Naive thymus-derived CD4-positive, alpha-beta T cell (primary cell): ENCODE data around the gene STX4. TPM values are rescaled to one million over a fixed set of nuclear protein-coding genes. Genes with fewer than 3 reads are reported as not detected.

Experiments used
- ATAC-seq: fragments of 150-1000 bp; cut with Tn5 transposase; 2 replicates; pipeline ENCODE4 v1.10.0; 2021; ENCODE audit warnings: mild to moderate bottlenecking, moderate library complexity
- CTCF ChIA-PET: fragments of 350-600 bp; sonication (Branson Sonifier 250); formaldehyde crosslinking; loops from one replicate; lab custom pipeline; 2021; ENCODE audit warnings: antibody characterized with exemption; lab: Charles Lee
- POLR2A ChIA-PET: fragments of 350-600 bp; sonication (Branson Sonifier 250); formaldehyde crosslinking; loops from one replicate; lab custom pipeline; 2021; ENCODE audit warnings: antibody characterized with exemption, inconsistent platforms; lab: Charles Lee
- DNase-seq, 9 donors: peaks; one replicate each; pipeline versions ENCODE4 v3.0.0 to v3.0.0-alpha.2; 2020 to 2022; ENCODE audit warnings: mixed read lengths in 1 of 9
- H3K27ac ChIP-seq: one replicate; pipeline ENCODE4 v1.7.0; 2013; ENCODE audit warnings: mild to moderate bottlenecking, low read depth, low read length, moderate library complexity
- H3K27me3 ChIP-seq, 2 donors: one replicate each; pipeline ENCODE4 v1.7.0; 2013; ENCODE audit warnings: low read length in 2 of 2, mild to moderate bottlenecking in 2 of 2, moderate library complexity in 2 of 2; ENCODE audit not compliant: control insufficient read depth in 2 of 2, insufficient read depth in 2 of 2
- H3K36me3 ChIP-seq, 3 experiments: 1 replicate in 2 of 3; 2 replicates in 1 of 3; pipeline ENCODE4 v1.7.0; 2013; ENCODE audit warnings: low read length in 3 of 3, mild to moderate bottlenecking in 3 of 3, moderate library complexity in 1 of 3; ENCODE audit not compliant: insufficient read depth in 3 of 3, control insufficient read depth in 2 of 3
- H3K4me1 ChIP-seq, 2 donors: one replicate each; pipeline ENCODE4 v1.7.0; 2013; ENCODE audit warnings: low read length in 2 of 2, mild to moderate bottlenecking in 2 of 2, moderate library complexity in 1 of 2; ENCODE audit not compliant: control insufficient read depth in 2 of 2, insufficient read depth in 2 of 2
- H3K4me3 ChIP-seq: 2 replicates; pipeline ENCODE4 v1.7.0; 2013; ENCODE audit warnings: mild to moderate bottlenecking, low read length
- H3K9me3 ChIP-seq, 3 experiments: 1 replicate in 2 of 3; 2 replicates in 1 of 3; pipeline ENCODE4 v1.7.0; 2013; ENCODE audit warnings: low read length in 3 of 3; ENCODE audit not compliant: control insufficient read depth in 2 of 3
- H3K27ac Mint-ChIP-seq, 9 donors: one replicate each; pipeline ENCODE4 v1.8.0; 2020 to 2022; ENCODE audit warnings: mixed read lengths in 9 of 9, mild to moderate bottlenecking in 8 of 9, moderate library complexity in 5 of 9, inconsistent platforms in 2 of 9
- H3K27me3 Mint-ChIP-seq, 5 donors: one replicate each; pipeline ENCODE4 v1.8.0; 2021 to 2022; ENCODE audit warnings: mixed read lengths in 5 of 5, mild to moderate bottlenecking in 1 of 5
- H3K36me3 Mint-ChIP-seq, 5 donors: one replicate each; pipeline ENCODE4 v1.8.0; 2020 to 2022; ENCODE audit warnings: mixed read lengths in 5 of 5, mild to moderate bottlenecking in 3 of 5, inconsistent platforms in 1 of 5
- H3K4me1 Mint-ChIP-seq, 7 donors: one replicate each; pipeline ENCODE4 v1.8.0; 2020 to 2022; ENCODE audit warnings: mixed read lengths in 7 of 7, mild to moderate bottlenecking in 3 of 7, inconsistent platforms in 1 of 7
- H3K4me3 Mint-ChIP-seq, 10 donors: one replicate each; pipeline ENCODE4 v1.8.0; 2020 to 2022; ENCODE audit warnings: mild to moderate bottlenecking in 10 of 10, mixed read lengths in 10 of 10, moderate library complexity in 6 of 10, inconsistent platforms in 2 of 10
- H3K9me3 Mint-ChIP-seq, 11 donors: one replicate each; pipeline ENCODE4 v1.8.0; 2020 to 2022; ENCODE audit warnings: mixed read lengths in 11 of 11, mild to moderate bottlenecking in 4 of 11, inconsistent platforms in 1 of 11, moderate library complexity in 1 of 11
- intact Hi-C, 2 donors: fragments of 100-400 bp; cut with micrococcal nuclease; formaldehyde crosslinking; loops; one replicate each; pipeline ENCODE4 v1.15.1; 2023
- polyA plus RNA-seq, 2 donors: library from polyadenylated mRNA; unstranded; fragments of 300-500 nt; fragmentation: Illumina TruSeq; gene quantifications; one replicate each; pipeline ENCODE4 v1.2.3, GENCODE V29; 2021
- total RNA-seq, 6 experiments: library from RNA in 5 of 6; stranded (reverse) in 5 of 6; gene quantifications; 1 replicate in 5 of 6; 2 replicates in 1 of 6; pipeline ENCODE4 v1.2.3 and lab custom pipeline; 2021 to 2026

The STX4 gene
- total and polyA plus RNA-seq, 7 experiments from 2014 or later = 23.1 to 114 (median 84.0) TPM

DNA sequence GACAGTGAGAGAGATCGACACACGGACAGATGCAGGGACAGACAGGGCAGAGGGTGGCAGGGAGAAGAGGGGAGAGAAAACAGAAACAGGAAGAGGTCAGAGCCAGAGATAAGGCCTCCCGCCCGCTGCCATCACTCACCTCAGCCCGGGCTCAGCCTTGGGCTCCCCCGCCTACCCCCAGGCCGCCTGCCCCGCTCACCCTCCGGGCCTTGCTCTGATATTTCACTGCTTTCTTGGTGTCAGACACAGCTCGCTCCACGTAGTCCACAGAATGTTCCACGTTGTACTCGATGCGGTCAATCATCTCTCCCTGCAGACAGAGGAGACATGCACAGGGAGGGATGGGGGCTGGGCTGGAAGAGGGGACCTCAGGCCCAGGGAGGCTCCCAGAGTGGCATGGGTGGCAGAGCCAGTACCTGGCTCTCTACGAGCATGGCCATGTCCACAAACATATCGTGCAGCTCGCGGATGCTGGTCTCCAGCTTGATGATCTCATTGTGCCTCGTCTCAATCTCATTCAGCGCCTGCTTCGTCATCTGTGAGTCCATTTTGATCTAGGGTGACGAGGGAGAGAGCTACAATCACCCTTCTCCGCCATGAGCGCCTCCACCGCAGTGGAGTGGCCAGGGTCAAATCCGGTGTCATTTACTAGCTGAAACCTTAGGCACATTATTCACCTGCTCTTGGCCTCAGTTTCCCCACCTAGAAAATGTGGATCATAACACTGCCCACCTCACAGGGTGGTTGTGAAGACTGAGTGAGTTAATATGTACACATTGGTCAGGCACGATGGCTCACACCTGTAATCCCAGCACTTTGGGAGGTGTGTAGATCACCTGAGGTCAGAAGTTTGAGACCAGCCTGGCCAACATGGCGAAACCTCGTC, 40.2 kb upstream of the STX4 start:
- peaks cover 5 to 11% of the 10 kb centered on the region in 2 donors for H3K4me1 ChIP-seq
- H3K9me3 Mint-ChIP-seq = no peaks in the 10 kb centered on the region
- ATAC-seq (no peak), DNase-seq (no peak)
- no peaks in the 10 kb centered on the region for H3K9me3 ChIP-seq
- H3K27ac ChIP-seq = no peak overlapping the region
- no peaks in the 10 kb centered on the region for H3K27me3 ChIP-seq
- H3K36me3 ChIP-seq = no peaks in the 10 kb centered on the region
- H3K4me3 ChIP-seq = no peak overlapping the region
- no peaks in the 10 kb centered on the region for H3K27me3 Mint-ChIP-seq
- no peaks in the 10 kb centered on the region for H3K36me3 Mint-ChIP-seq
- ChIA-PET CTCF (interaction anchor here (0.6 to 0.7 kb wide), 2 partner anchors 11 to 75 kb away, joined by 3 read pairs; no protein-coding TSS in a partner anchor), POLR2A (interaction anchor here (1.2 kb wide), 1 partner anchor 75 kb away, joined by 4 read pairs; no protein-coding TSS in a partner anchor)
- H3K4me3 Mint-ChIP-seq = no peak overlapping the region
- peaks cover 0 to 9% (median 6%) of the 10 kb centered on the region in 7 donors for H3K4me1 Mint-ChIP-seq
- H3K27ac Mint-ChIP-seq = no peak overlapping the region
- intact Hi-C loops = no loop called here

DNA sequence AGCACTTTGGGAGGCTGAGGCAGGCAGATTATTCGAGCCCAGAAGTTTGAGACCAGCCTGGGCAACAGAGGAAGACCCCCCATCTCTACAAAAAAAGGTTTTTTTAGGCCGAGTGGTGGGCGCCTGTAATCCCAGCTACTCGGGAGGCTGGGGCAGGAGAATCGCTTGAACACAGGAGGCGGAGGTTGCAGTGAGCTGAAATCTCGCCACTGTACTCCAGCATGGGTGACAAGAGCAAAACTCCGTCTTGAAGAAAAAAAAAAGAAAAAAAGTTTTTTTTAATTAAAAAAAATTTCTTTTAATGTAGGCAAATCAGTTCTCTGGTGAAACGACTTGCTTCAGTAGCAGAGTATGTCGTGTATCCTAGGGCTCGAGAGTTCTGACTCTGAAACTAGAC, 37.4 kb upstream of the STX4 start:
- ATAC-seq (no peak), DNase-seq (no peak)
- Histone ChIP-seq H3K27me3 (no peaks in the 10 kb centered on the region), H3K4me3 (no peak overlapping the region), H3K27ac (no peak overlapping the region), H3K4me1 (peaks cover 5 to 11% of the 10 kb centered on the region in 2 donors), H3K36me3 (no peaks in the 10 kb centered on the region), H3K9me3 (no peaks in the 10 kb centered on the region)
- peaks cover 0 to 3% (median 0%) of the 10 kb centered on the region in 5 donors for H3K27me3 Mint-ChIP-seq
- no peaks in the 10 kb centered on the region for H3K9me3 Mint-ChIP-seq
- peak overlapping the region; percentile 44 to 71 (median 60) for H3K4me3 Mint-ChIP-seq
- intact Hi-C loops = loop anchor here (2.0 to 5.0 kb wide), 2 partner anchors 39 to 79 kb away; partner anchors contain the start of genes SETD1A (in 1 of the 2), ZNF646 (in 1 of the 2) and ZNF668 (in 1 of the 2)
- H3K4me1 Mint-ChIP-seq = peaks cover 0 to 9% (median 6%) of the 10 kb centered on the region in 7 donors
- ChIA-PET CTCF (no interaction called here), POLR2A (interaction anchor here (0.7 kb wide), 1 partner anchor 478 kb away, joined by 3 read pairs; no protein-coding TSS in a partner anchor)
- H3K36me3 Mint-ChIP-seq = no peaks in the 10 kb centered on the region
- peak overlapping the region in 6 of 9 donors; percentile 7 to 91 (median 58) for H3K27ac Mint-ChIP-seq

- H3K27ac ChIP-seq = peak overlapping the region; percentile 61
- H3K36me3 Mint-ChIP-seq = no peaks in the 10 kb centered on the region
- peaks cover 5 to 11% of the 10 kb centered on the region in 2 donors for H3K4me1 ChIP-seq
- ATAC-seq (no peak), DNase-seq (no peak)
- intact Hi-C loops = loop anchor here (2.0 to 5.0 kb wide), 2 partner anchors 39 to 78 kb away; partner anchors contain the start of genes SETD1A (in 1 of the 2), ZNF646 (in 1 of the 2) and ZNF668 (in 1 of the 2)
- peaks cover 0 to 9% (median 6%) of the 10 kb centered on the region in 7 donors for H3K4me1 Mint-ChIP-seq
- H3K27me3 ChIP-seq = no peaks in the 10 kb centered on the region
- H3K27me3 Mint-ChIP-seq = peaks cover 0 to 3% (median 0%) of the 10 kb centered on the region in 5 donors
- H3K36me3 ChIP-seq = no peaks in the 10 kb centered on the region
- ChIA-PET CTCF (interaction anchor here (1.2 kb wide), 1 partner anchor 13 kb away, joined by 3 read pairs; no protein-coding TSS in a partner anchor), POLR2A (interaction anchor here (0.7 kb wide), 1 partner anchor 478 kb away, joined by 3 read pairs; no protein-coding TSS in a partner anchor)
- H3K4me3 ChIP-seq = peak overlapping the region; percentile 78
- peak overlapping the region; percentile 52 to 91 (median 70) for H3K27ac Mint-ChIP-seq
- peak overlapping the region; percentile 66 to 90 (median 82) for H3K4me3 Mint-ChIP-seq
- no peaks in the 10 kb centered on the region for H3K9me3 Mint-ChIP-seq
- H3K9me3 ChIP-seq = no peaks in the 10 kb centered on the region
Observed at GRCh38 chr16:30996324-30996984, 36.9 kb upstream of the STX4 start.

- Mint-ChIP-seq H3K4me3 (peak overlapping the region; percentile 66 to 90 (median 82)), H3K27ac (peak overlapping the region in 7 of 9 donors; percentile 58 to 87 (median 74)), H3K27me3 (peaks cover 0 to 3% (median 0%) of the 10 kb centered on the region in 5 donors), H3K9me3 (no peaks in the 10 kb centered on the region), H3K36me3 (no peaks in the 10 kb centered on the region), H3K4me1 (peaks cover 0 to 9% (median 6%) of the 10 kb centered on the region in 7 donors)
- H3K9me3 ChIP-seq = no peaks in the 10 kb centered on the region
- ChIA-PET POLR2A (interaction anchor here (0.5 kb wide), 1 partner anchor 57 kb away, joined by 6 read pairs; no protein-coding TSS in a partner anchor), CTCF (interaction anchor here (1.2 kb wide), 1 partner anchor 14 kb away, joined by 3 read pairs; no protein-coding TSS in a partner anchor)
- H3K36me3 ChIP-seq = no peaks in the 10 kb centered on the region
- intact Hi-C loops = loop anchor here (1.0 to 5.0 kb wide), 8 partner anchors 13 to 462 kb away; partner anchors contain the start of genes SETD1A (in 2 of the 2), STX4 (in 2 of the 2), ZNF646 (in 2 of the 2) and ZNF668 (in 2 of the 2)
- DNase-seq (peak; percentile 45 to 80 (median 66)), ATAC-seq (peak; percentile 99)
- H3K27ac ChIP-seq = peak overlapping the region; percentile 61
- H3K4me1 ChIP-seq = peaks cover 5 to 11% of the 10 kb centered on the region in 2 donors
- peak overlapping the region; percentile 78 for H3K4me3 ChIP-seq
- H3K27me3 ChIP-seq = no peaks in the 10 kb centered on the region
Observed at GRCh38 chr16:30996985-30997724, 36.2 kb upstream of the STX4 start.

DNA sequence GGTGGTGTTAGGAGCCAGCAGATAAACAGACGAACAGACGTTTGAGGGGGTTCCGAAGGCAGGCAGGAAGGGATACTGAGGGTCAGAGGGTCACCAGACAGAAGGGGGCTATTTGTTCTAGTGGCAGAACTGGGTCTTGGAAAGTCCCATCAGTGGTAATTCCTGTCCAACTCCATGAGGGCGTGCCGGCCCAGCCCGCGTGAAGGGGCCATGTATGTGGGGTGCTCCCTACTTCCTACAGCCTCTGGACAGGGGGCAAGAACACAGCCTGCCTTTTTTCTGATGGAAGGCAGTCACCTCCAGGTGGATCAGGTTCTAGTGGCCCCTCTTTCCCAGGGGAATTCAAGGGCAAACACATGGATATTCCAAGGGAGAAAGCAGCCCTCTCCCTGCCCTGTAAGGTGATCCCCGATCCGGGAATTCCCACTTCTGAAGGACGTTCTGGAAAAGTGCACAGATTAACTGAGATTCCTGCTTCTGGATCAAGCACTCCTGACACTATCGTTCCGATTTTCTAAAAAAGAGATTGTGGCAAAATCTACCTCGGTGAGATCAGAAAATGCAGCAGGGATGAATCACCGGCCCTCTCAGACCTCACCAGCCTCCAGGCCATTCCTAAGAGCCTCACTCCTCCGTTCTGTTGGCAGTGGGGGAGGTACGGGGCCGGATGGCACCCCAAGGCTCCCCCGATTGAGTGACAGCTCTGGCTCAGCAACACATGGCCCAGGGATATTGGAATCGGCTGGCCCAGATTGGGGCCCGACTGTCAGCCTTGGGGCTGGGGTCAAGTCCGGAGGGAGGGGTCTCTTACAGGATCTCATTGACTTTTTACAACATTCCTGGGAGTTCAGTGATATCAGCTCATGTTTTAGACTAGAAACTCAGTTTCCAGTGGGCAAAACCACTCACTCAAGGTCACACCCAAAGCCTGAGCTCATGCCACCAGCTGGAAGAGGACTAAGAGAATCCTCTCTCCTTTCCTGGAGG, 35.3 kb upstream of the STX4 start:
- H3K4me3 Mint-ChIP-seq = peak overlapping the region; percentile 25 to 90 (median 76)
- CTCF ChIA-PET = interaction anchor here (0.6 to 1.2 kb wide), 2 partner anchors 15 to 221 kb away, joined by 3 read pairs; no protein-coding TSS in a partner anchor
- no peak for ATAC-seq
- no peaks in the 10 kb centered on the region for H3K36me3 ChIP-seq
- H3K4me1 ChIP-seq = peaks cover 5 to 11% of the 10 kb centered on the region in 2 donors
- H3K36me3 Mint-ChIP-seq = no peaks in the 10 kb centered on the region
- H3K9me3 ChIP-seq = no peaks in the 10 kb centered on the region
- no peak for DNase-seq
- POLR2A ChIA-PET = interaction anchor here (1.2 kb wide), 1 partner anchor 179 kb away, joined by 3 read pairs; no protein-coding TSS in a partner anchor
- no peaks in the 10 kb centered on the region for H3K9me3 Mint-ChIP-seq
- peak overlapping the region in 1 of 9 donors; percentile 21 for H3K27ac Mint-ChIP-seq
- H3K27me3 Mint-ChIP-seq = peaks cover 0 to 3% (median 0%) of the 10 kb centered on the region in 5 donors
- H3K4me1 Mint-ChIP-seq = peaks cover 0 to 9% (median 6%) of the 10 kb centered on the region in 7 donors
- peak overlapping the region; percentile 78 for H3K4me3 ChIP-seq
- H3K27me3 ChIP-seq = no peaks in the 10 kb centered on the region
- intact Hi-C loops = loop anchor here (1.0 to 5.0 kb wide), 8 partner anchors 12 to 461 kb away; partner anchors contain the start of genes SETD1A (in 2 of the 2), STX4 (in 2 of the 2), ZNF646 (in 2 of the 2) and ZNF668 (in 2 of the 2)
- H3K27ac ChIP-seq = peak overlapping the region; percentile 46
